Ovary (tissue), 3 donors: Measurements from ENCODE around the gene EPN1.
"Not testable (repeated sequence)": the region's sequence is repeated elsewhere in the genome, so short reads cannot be mapped to it uniquely, and the experiment has no call there.

Source experiments
- CTCF ChIP-seq, 3 donors: fragments of 450-650 bp in 2 of 3; fragments of 200-600 bp in 1 of 3; IDR thresholded peaks; one replicate each; pipeline versions ENCODE4 v1.5.1 to v1.8.0; 2016 to 2022; ENCODE audit warnings: antibody characterized with exemption in 3 of 3, mild to moderate bottlenecking in 1 of 3
- POLR2A ChIP-seq: fragments of 450-650 bp; IDR thresholded peaks from one replicate; pipeline ENCODE4 v1.6.1; 2017; ENCODE audit warnings: antibody characterized with exemption, mild to moderate bottlenecking, moderate library complexity
- donor health status: DM: no; HTN: no; CAD: no.

GRCh38 chr19:55730378-55730777 is 55.4 kb downstream of the EPN1 start:
- not testable (repeated sequence) for TF ChIP-seq POLR2A; CTCF (IDR thresholded peaks at IDR 0.05)
